ENCODE data around the gene CYP26B1.

The CYP26B1 gene

DNA sequence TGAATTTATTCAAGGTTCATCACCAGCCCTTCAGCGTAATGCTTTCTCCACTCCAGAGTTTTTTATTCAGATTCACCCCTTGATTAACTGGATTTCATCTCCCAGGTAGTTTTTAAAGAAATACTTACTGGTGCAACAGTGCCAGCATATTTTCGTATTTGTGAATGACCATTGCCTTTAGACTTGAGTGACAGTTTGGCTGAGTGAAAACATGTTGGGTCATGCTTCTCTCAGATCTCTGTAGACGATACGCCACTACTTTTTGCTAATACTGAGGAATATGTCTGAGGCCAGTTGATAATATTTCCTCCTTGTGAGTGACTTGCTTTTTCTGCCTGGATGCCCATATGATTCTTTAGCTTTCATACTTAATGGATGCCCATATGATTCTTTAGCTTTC is 51.5 kb downstream of the CYP26B1 start:
- H3K9me3 ChIP-seq (ENCODE audit: low read length) = no peaks in the 10 kb centered on the region
- no peak overlapping the region for H3K4me2 ChIP-seq (ENCODE audit: low read length)
- no peak overlapping the region for H3K27ac ChIP-seq (ENCODE audit: low read depth, low read length, poor library complexity, severe bottlenecking)
- no peaks in the 10 kb centered on the region for H3F3A ChIP-seq (ENCODE audit: insufficient read depth, low read length)
- no peaks in the 10 kb centered on the region for H3K79me2 ChIP-seq (ENCODE audit: insufficient read depth, low read length)
- TF ChIP-seq EZH2 (IDR thresholded peaks at IDR 0.05; ENCODE audit: borderline replicate concordance, low read length) = no peak
- TF ChIP-seq, protein P1, sequence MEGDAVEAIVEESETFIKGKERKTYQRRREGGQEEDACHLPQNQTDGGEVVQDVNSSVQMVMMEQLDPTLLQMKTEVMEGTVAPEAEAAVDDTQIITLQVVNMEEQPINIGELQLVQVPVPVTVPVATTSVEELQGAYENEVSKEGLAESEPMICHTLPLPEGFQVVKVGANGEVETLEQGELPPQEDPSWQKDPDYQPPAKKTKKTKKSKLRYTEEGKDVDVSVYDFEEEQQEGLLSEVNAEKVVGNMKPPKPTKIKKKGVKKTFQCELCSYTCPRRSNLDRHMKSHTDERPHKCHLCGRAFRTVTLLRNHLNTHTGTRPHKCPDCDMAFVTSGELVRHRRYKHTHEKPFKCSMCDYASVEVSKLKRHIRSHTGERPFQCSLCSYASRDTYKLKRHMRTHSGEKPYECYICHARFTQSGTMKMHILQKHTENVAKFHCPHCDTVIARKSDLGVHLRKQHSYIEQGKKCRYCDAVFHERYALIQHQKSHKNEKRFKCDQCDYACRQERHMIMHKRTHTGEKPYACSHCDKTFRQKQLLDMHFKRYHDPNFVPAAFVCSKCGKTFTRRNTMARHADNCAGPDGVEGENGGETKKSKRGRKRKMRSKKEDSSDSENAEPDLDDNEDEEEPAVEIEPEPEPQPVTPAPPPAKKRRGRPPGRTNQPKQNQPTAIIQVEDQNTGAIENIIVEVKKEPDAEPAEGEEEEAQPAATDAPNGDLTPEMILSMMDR (IDR thresholded peaks at IDR 0.05; ENCODE audit: low read length) = no peak
- no peaks in the 10 kb centered on the region for H3K27me3 ChIP-seq (ENCODE audit: insufficient read depth, low read length)
- no peaks in the 10 kb centered on the region for H4K20me1 ChIP-seq (ENCODE audit: insufficient read depth, low read length)
- no peak overlapping the region for H3K9ac ChIP-seq (ENCODE audit: low read length)
- no peak overlapping the region for H2AFZ ChIP-seq (ENCODE audit: low read length)
- no peak overlapping the region for H3K4me3 ChIP-seq (ENCODE audit: low read depth, low read length, poor library complexity, severe bottlenecking)
- no peaks in the 10 kb centered on the region for H3K9me2 ChIP-seq (ENCODE audit: low read depth, low read length)
- no peaks in the 10 kb centered on the region for H3K36me3 ChIP-seq (ENCODE audit: insufficient read depth, low read length)
- H3K4me1 ChIP-seq (ENCODE audit: insufficient read depth, low read length, severe bottlenecking) = no peaks in the 10 kb centered on the region

DNA sequence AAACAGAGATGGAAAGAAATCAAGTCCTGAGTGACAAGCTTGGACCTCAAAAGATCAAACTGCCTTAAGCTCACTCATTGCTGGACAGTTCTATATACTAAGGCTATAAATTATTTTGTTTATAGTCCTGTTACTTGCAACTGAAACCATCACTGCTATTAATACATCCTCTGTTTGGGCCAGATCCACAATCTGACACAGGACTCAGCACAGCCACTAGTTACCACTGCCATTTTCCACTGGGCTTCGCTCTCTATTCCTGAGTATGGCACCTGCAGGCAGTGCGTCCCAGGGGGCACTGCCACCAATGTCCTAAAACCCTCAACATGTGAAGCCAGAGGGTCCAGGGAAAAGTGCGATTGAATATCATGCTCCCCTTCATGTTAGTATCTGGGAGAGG is 52.3 kb downstream of the CYP26B1 start:
- Histone ChIP-seq H3K27me3 (ENCODE audit: insufficient read depth, low read length) (no peaks in the 10 kb centered on the region), H3K4me2 (ENCODE audit: low read length) (no peak overlapping the region), H3K9me2 (ENCODE audit: low read depth, low read length) (no peaks in the 10 kb centered on the region), H3F3A (ENCODE audit: insufficient read depth, low read length) (no peaks in the 10 kb centered on the region), H3K9me3 (ENCODE audit: low read length) (no peaks in the 10 kb centered on the region), H3K4me1 (ENCODE audit: insufficient read depth, low read length, severe bottlenecking) (no peaks in the 10 kb centered on the region), H3K9ac (ENCODE audit: low read length) (no peak overlapping the region), H2AFZ (ENCODE audit: low read length) (no peak overlapping the region), H3K36me3 (ENCODE audit: insufficient read depth, low read length) (no peaks in the 10 kb centered on the region), H4K20me1 (ENCODE audit: insufficient read depth, low read length) (no peaks in the 10 kb centered on the region), H3K27ac (ENCODE audit: low read depth, low read length, poor library complexity, severe bottlenecking) (no peak overlapping the region), H3K79me2 (ENCODE audit: insufficient read depth, low read length) (no peaks in the 10 kb centered on the region), H3K4me3 (ENCODE audit: low read depth, low read length, poor library complexity, severe bottlenecking) (no peak overlapping the region)
- TF ChIP-seq, protein P1 (IDR thresholded peaks at IDR 0.05; ENCODE audit: low read length) = no peak
- TF ChIP-seq EZH2 (IDR thresholded peaks at IDR 0.05; ENCODE audit: borderline replicate concordance, low read length) = no peak

DNA sequence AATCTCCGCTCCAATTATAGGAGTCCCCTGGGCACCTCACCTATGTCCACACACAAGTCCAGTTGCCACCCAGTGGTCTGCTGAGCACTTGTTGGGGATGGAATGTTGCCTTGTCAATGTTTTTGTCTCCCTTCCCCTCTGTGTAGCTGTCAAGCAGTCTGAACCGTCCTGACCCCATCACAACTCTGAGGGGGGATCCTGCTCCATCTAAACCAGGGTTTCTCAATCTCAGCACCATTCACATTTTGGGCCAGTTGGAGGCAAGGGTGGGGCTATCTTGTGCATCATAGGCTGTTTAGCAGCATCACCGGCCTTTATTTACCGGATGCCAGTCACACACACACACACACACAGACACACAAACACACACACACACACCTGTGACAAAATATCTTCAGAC is 53.0 kb downstream of the CYP26B1 start:
- Histone ChIP-seq H3K27me3 (ENCODE audit: insufficient read depth, low read length) (no peaks in the 10 kb centered on the region), H3K79me2 (ENCODE audit: insufficient read depth, low read length) (no peaks in the 10 kb centered on the region), H3K9me3 (ENCODE audit: low read length) (no peaks in the 10 kb centered on the region), H3K36me3 (ENCODE audit: insufficient read depth, low read length) (no peaks in the 10 kb centered on the region), H4K20me1 (ENCODE audit: insufficient read depth, low read length) (no peaks in the 10 kb centered on the region), H3F3A (ENCODE audit: insufficient read depth, low read length) (no peaks in the 10 kb centered on the region), H3K4me2 (ENCODE audit: low read length) (no peak overlapping the region), H3K9ac (ENCODE audit: low read length) (no peak overlapping the region), H3K4me1 (ENCODE audit: insufficient read depth, low read length, severe bottlenecking) (no peaks in the 10 kb centered on the region), H3K27ac (ENCODE audit: low read depth, low read length, poor library complexity, severe bottlenecking) (no peak overlapping the region), H2AFZ (ENCODE audit: low read length) (no peak overlapping the region), H3K9me2 (ENCODE audit: low read depth, low read length) (no peaks in the 10 kb centered on the region), H3K4me3 (ENCODE audit: low read depth, low read length, poor library complexity, severe bottlenecking) (no peak overlapping the region)
- TF ChIP-seq, protein P1 (IDR thresholded peaks at IDR 0.05; ENCODE audit: low read length) = no peak
- TF ChIP-seq EZH2 (IDR thresholded peaks at IDR 0.05; ENCODE audit: borderline replicate concordance, low read length) = no peak

Data from OCI-LY1 (cell line).